Renal pelvis (tissue), 12 donors: Measurements from ENCODE around the gene CLCN1. TPM values are rescaled to one million over a fixed set of nuclear protein-coding genes. Genes with fewer than 3 reads are reported as not detected.
"Not testable (repeated sequence)": the region's sequence is repeated elsewhere in the genome, so short reads cannot be mapped to it uniquely, and the experiment has no call there.

Experiments
- DNase-seq: peaks from one replicate; pipeline ENCODE4 v3.0.0-alpha.2; 2013
- long read RNA-seq, 16 experiments: transcript quantifications; one replicate each; lab custom pipeline, GENCODE V29; 2026
- polyA plus RNA-seq, 3 donors: library from polyadenylated mRNA; unstranded; fragments of 120-200 nt; gene quantifications; one replicate each; pipeline ENCODE4 v1.2.1, GENCODE V29; 2013; ENCODE audit not compliant: insufficient read length in 3 of 3

CLCN1 gene
- under 1 TPM; 0.09 to 0.22 (median 0.16) TPM for polyA plus RNA-seq
- long read RNA-seq, donor 1, result 0 reads
- long read RNA-seq, donor 2, result 0 reads
- long read RNA-seq, donor 3, result 0 reads
- long read RNA-seq, donor 4, result 0 reads
- long read RNA-seq, donor 5, result 0 reads
- long read RNA-seq, donor 6, result 0 reads
- long read RNA-seq, donor 7, result 0 reads
- long read RNA-seq, donor 8, result 0 reads
- long read RNA-seq, donor 9, result 0 reads
- long read RNA-seq, donor 10, result 0 reads
- long read RNA-seq, donor 11, result 0 reads
- long read RNA-seq, donor 12, result 0 reads
- long read RNA-seq, donor 13, result 0 reads
- long read RNA-seq, donor 14, result 0 reads
- long read RNA-seq, donor 15, result 0 reads
- long read RNA-seq, donor 16, result 0 reads

DNA sequence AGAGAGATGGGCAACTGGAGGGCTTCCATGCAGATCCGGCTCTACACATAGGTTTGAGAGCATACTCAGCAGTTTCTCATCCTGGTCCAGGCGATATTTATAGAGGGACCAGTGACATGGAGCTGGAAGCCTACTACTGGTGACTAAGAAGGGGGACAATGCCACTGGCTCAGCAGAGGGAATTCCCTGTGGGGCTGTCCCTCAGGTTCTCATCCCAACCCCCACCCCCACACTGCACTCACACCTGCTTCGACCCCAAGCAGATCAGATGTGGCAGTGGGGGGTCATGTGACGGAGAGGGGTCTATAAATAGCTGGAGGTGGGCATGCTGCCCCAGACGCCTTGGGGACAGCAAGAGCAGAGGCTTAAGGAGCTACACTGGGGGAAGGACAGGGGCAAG lies at the start of gene CLCN1:
TSS of gene CLCN1 (plus strand) at position 336 of the 400 bp plus-strand sequence. CDS start 102 bp downstream, outside the sequence.
- no peak for DNase-seq

DNA sequence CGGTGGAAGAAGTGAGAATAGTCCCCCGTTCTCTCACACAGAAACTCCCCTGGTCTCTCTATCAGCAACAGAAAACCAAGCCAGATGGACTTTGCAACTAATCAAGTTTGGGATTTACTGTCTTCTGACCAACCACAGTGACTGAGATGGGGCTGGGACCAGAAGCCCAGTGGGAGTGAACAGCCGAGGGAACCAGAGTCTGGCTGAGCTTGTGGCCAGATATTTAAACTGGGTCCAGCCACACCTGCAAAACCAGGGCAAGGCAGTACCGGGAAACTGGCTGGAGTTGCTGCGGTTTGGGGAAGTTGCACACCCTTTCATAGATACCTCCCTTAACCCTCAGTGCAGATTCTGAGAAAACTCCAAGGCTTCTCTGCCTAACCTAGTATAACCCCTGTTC lies 46.7 kb upstream of the CLCN1 start:
- DNase-seq, result no peak

DNA sequence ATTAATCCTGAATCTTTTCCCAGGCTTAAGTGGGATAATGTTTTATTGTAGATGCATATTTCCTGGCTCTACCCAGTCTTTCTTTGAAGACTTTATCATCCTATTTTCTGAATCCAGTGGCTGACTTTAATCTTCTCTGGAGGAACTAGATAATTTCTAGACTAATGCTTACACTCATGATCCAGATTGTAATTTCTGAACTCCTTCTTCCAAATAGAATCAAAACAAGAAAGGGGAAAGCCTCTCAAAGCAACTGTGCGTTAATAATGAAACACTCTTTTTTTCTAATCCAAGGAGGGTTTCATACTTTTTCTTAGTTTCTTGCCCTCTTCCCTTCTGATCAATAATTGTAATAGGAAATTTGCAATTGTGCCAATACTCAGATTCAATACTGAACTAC lies 44.7 kb upstream of the CLCN1 start:
- no peak for DNase-seq

DNA sequence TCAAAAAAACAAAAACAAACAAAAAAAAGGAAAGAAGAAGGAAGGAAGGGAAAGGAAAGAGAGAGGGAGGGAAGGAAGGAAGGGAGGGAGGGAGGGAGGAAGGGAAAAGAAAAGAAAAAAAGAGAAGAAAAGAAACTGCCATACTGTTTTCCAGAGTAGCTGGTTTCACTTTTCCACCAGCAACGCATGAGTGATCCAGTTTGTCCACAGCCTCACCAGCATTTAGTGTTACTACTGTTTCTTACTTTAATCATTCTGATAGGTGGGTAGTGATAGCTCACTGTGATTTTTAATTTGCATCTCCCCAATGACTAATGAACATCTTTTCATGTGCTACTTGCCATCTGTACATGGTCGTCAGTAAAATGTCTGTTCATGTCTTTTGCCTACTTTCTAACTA lies 43.0 kb upstream of the CLCN1 start:
- no peak for DNase-seq

DNA sequence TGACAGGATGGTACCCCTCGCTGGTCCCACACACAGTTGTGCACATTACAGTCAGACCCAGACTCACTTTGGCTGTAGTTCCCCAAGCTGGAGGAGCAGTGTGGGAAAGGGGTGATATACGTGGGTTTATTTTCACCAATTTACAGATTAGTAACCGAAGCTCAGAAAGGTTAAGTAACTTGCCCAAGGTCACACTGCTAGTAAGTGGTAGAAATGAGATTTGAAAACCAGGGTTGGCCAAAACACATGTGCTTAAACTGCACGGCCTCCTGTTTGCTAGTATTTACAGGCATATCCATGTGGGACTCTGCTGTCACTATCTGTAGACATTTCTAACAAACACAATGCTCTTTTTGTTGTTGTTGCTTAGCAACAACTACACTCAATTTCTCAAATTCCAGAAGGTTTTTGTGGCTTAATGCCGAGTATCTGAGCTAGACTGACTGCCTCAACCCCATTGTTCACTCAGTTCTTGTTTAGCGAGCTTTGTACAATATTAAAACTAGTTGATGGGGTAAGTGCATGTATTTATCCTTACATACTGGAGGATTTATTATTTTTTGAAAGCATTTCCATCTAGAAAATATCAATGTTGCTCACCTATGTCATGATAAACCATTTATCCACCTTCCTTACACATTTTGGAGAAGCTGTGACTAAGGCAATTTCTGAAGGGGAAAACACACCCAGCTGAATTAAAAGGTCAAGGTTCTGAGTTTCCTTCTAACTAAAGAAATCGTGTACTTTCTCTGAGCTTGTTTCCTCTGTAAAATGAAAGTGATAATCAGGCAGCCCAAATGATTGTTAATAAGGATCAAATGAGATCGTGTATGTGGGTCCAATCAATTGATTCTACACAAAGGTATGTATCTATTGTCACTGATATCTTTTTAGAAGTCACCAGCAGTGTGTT lies 36.5 kb upstream of the CLCN1 start:
- peak; percentile 77 for DNase-seq

DNA sequence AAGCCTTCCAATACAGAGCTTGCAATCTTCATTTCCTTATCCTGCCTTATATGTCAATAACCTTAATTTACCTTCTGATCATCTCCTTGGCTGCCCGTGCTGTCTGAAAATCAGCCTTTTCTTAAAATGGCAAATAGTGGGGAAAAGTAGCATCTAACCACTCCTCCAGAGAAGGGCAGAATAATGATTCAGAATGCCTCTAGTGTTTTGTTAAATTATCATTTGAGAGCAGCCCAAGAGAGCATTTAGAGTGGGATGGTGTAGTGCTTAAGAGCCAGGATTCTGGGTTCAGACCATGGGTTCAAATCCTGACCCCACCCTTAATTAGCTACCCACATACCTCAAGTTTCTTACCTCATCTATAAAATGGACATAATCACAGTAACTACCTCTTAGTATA lies 35.8 kb upstream of the CLCN1 start:
- DNase-seq, result no peak

DNA sequence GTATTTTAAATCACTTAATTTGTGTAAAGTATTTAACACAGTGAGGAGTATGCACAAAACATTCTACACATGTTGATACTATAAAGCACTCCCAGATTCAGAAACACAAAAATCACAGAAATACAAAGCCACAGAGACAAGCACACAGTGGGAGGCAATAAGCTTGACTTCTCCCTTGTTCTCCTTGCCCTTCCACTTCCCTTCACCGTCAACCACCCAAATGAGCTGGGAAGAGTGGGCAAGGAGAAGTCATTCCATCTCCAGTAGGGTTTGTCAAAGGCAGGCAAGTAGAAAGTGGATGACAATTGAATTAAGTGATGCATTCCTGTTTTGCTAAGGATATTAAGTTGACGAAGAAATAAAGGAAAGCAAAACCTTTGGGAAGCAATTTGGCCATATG lies 35.3 kb upstream of the CLCN1 start:
- no peak for DNase-seq

DNA sequence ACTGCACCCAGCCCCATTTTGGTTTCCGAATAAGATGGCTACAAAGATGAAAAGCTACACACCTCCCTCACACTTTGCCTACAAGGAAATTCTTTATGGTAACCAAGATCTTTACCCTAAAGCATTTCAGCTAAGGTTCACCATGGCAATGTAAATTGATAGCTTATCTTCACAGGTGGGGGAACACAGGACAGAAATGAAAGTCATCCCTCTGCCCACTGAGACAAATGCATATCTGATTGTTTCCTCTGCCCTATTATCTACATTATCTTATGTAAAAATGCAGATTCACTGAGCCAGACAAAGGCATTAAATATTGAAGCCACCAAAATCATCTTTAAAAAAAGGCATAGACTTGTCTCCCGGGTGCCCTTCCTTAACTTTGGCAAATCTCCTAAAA lies 34.4 kb upstream of the CLCN1 start:
- DNase-seq, result no peak

DNA sequence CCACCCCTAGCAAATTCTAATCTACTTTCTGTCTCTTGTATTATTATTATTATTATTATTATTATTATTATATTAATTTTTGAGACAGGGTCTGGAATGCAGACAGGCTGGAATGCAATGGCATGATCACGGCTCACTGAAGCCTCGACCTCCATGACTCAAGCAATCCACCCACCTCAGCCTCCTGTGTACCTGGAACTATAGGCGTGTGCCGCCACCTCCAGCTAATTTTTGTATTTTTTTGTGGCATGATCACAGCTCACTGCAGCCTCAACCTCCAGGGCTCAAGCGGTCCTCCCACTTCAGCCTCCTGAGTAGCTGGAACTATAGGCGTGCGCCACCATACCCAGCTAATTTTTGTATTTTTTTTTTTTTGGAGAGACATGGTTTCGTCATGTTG lies 33.8 kb upstream of the CLCN1 start:
- no peak for DNase-seq

DNA sequence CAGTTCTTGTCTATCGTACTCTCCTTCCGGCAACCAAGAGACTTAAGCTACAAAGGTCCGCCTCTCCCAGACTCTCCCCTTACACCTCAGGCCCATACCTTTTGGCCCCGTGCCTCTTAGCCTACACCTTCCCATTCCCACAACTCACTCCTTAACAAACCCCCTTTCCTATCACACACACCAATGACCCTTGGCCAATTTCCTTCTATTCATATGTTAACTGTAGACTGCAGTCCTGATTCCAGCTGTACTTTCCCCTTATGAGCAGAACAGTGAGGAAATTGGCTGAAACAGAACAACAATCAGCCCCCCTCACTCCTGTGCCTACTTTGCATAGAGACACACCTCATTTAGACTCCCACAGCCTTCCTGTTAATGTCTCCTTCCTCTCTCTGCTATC lies 32.5 kb upstream of the CLCN1 start:
- no peak for DNase-seq

DNA sequence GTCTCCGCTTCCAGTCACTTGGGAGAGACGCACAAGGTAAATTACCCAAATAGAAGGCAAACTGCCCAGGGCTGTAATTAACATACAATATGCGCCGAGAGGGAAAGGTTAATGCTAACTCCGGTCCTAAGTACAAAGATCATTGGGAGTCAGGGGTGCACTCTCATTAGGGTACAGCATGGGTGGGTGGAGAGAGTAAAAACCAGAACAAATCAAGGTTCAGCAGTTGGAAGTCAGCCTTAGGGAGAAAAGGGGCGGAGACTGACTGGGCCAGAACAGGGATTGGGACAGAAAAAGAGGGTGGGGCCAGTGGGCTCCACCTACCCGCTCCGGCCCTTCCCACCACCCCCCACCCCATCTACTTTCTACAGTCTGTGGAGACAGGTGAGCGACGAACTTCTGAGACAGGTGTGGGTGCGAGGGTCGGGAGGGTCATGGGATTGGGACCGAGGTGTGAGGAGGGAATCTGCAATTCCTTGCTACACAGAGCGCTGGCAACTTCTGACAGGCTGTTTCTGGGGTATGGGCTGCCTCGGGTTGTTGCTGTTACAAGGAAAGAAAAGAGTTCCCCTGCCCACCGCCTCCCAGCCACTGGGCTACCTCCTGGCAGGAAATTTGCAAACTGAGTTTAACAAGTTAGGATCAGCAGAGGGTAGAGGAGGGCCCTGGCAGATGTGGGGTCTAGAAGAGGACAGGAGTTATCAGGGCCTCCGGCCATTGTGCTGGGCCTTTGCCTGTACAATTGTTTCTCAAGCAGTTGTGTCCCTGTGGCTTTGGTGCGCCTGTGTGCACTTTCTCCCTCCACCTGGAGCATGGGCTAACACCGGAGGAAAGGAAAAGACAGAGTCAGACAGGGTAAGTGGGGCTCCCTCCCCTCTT lies 31.1 kb upstream of the CLCN1 start, which contains the start of gene TMEM139:
TSS of gene TMEM139 (plus strand) at position 368 of the 879 bp plus-strand sequence. CDS start 1,000 bp downstream, outside the sequence.
- DNase-seq, result no peak

DNA sequence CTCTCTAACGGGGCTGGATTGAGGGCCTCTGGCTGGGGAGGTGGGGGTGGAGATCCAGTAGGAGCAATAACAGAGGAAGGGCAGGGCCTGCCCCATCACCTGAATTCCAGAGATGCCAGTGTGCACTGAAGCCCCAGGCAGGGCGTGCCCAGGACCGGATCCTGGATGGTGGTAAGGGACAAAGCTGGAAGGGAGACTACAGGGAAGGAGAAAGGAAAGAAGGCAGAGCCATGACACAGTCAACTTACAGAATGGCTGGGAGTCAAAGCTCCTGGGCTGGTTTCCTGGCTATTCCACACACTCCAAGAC lies 30.5 kb upstream of the CLCN1 start:
- DNase-seq, result no peak

DNA sequence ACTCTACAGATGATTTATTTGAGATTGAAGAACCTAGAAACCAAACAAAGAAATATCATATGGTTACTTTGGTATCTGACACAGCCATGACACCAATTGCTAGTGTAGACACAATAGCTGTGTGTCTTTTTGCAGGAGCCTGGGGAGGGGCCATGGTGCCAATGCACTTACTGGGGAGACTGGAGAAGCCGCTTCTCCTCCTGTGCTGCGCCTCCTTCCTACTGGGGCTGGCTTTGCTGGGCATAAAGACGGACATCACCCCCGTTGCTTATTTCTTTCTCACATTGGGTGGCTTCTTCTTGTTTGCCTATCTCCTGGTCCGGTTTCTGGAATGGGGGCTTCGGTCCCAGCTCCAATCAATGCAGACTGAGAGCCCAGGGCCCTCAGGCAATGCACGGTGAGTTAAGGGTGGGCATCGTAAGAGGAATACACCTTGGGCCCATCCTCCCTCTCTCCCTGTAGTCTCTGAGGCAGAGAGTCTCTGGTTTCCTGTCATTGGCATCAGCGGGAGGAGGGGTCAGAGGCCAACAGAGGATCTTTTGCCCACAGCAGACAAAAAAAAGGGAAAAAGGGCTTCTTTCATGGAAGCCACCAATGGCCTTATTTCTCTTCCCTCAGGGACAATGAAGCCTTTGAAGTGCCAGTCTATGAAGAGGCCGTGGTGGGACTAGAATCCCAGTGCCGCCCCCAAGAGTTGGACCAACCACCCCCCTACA lies 29.9 kb upstream of the CLCN1 start:
- DNase-seq, result no peak

DNA sequence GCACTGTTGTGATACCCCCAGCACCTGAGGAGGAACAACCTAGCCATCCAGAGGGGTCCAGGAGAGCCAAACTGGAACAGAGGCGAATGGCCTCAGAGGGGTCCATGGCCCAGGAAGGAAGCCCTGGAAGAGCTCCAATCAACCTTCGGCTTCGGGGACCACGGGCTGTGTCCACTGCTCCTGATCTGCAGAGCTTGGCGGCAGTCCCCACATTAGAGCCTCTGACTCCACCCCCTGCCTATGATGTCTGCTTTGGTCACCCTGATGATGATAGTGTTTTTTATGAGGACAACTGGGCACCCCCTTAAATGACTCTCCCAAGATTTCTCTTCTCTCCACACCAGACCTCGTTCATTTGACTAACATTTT lies 29.4 kb upstream of the CLCN1 start:
- DNase-seq, result no peak

DNA sequence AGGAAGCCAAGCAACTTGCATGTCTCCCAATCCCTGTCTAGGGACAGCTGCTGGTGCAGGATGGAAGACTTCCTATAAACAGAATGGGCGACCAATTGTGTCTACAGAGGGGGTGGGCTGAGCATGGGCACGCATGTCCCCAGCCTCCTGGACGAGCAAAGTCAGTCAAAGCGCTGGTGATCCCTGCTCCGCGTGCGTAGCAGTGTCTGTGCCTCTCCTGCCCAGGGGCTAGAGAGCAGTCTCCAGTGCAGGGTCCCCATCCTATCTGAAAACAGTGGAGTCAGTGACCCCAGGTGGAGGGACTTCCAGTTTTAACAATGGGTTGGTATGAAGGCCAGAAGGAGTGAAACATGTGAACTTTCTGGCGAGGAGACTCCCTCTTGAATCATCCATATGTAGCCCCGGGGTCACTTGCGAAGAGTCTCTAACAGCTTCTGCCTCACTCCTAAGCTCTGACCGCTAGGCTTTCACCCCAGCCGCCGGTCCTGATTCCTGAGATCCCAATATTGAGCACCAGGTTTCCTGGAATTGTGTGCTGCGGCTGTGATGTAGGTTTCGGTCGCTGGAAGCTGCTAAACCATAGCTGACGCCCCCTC lies 28.5 kb upstream of the CLCN1 start:
- DNase-seq, result no peak

DNA sequence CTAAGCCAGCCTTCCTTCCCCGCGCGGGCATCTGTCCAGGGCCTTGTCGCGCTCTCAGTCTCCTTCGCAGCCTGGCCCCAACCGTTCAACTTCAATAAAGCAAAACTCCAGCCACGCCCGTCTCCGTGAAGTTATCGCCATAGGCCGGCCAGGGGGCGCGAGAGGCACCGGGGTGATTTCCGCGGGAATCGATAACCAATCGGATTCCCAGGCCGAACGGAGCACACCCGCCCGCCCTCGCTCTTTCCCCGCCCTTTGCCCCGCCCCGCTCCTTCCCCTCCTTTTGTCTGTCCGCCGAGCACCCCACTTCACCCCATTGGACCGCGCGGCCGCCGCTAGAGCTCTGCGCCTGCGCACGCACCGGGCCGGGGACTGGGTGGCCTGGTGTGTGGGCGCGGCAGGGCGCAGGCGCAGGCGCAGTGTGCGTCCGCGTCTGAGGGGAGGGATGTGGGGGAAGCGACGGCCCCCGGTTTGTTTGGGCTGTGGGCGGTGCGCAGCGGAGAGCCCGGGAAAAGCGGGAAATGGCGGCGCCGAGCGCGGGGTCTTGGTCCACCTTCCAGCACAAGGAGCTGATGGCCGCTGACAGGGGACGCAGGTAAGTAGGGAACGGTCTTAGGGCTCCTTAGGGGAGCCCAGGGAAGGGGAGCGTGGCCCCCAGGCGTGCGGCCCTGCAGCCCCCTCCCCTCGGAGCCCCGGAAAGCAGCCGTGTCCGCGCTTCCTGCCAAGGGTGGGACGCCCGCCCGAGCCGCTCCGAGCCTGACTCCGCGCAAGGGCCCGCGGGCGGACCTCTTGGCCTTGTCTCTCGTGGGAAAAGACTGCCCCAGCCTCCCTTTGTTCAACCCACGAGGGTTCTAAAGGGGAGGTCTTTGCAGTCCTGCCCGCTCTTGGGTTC lies 27.7 kb upstream of the CLCN1 start, which contains the start of gene CASP2:
TSS of gene CASP2 (plus strand) at position 417 of the 892 bp plus-strand sequence. CDS start at position 522, 105 bp downstream.
- DNase-seq, result peak; percentile 96

DNA sequence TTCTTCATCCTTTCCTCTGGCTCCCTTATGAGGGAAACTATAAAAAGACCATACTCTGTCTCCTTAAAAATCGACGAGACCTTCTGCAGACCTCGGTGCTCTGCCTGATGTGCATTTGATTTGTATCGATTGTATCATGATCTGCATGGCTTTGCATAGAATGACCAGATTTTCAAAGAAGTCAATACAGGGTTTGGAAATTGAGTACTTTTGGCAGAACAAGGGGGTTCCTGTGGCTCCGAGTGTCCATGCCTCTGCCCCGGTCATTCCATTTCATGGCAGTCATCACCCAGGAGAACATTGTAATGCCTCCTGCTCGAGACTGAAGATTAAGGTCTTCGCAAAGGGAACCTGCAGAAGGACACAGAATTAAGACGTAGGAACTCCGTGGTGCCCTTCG lies 27.1 kb upstream of the CLCN1 start:
- DNase-seq, result no peak

DNA sequence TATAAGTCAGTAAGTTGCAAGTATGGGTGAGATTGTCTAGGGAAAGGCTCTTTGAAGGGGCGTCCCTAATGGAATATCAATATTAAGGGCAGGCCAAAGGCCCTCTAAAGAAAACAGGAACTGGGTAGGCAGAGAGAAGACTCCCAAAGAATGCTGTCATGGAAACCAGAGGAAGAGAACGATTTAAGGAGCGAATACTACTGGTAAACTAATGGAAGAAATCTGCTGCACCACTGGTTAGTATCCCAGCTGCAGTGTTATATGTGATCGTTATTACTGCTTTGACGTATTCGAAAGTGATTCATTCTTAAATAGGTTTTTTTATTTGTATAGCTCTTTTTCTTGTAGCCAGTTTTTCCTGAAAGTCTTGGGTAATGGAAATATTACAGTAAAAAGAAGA lies 26.5 kb upstream of the CLCN1 start:
- DNase-seq, result no peak

DNA sequence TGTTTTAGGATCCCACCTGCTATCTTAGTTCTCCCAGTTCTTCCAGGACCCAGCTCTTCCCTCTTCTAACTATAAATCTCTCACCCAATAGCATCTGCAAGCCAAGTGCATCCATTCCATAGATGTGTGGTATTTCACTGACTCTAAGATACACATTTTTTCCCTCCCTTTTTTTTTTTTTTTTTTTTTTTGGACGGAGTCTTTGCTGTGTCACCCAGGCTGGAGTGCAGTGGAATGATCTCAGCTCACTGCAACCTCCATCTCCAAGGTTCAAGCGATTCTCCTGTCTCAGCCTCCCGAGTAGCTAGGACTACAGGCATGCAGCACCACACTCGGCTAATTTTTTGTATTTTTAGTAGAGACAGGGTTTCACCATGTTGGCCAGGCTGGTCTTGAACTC lies 26.0 kb upstream of the CLCN1 start:
- not testable (repeated sequence) for DNase-seq

DNA sequence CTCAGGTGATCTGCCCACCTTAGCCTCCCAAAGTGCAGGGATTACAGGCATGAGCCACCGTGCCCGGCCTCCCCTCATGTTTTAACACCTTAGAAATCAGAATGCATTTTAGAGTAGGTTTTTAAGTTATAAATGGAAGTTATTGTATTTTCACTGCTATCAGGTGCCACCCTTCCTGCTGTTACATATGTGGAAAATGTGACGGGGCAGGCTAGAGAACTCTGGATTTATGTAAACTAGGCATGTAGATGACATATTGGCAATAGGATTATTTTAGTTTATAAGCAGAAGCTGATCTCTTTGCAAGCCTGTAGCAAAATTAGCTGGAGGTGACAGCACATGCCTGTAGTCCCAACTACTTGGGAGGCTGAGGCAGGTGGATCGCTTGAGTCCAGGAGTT lies 25.6 kb upstream of the CLCN1 start:
- DNase-seq, result no peak
